Vagina (tissue), 2 donors: ENCODE measurements around the gene FXYD6.

Experiments
- CTCF ChIP-seq, 3 experiments: fragments of 450-650 bp in 2 of 3; fragments of 200-600 bp in 1 of 3; sonication (generic) in 1 of 3; IDR thresholded peaks; one replicate each; pipeline ENCODE4 v1.5.1; 2017 to 2019; ENCODE audit warnings: antibody characterized with exemption in 3 of 3, mild to moderate bottlenecking in 2 of 3, moderate library complexity in 2 of 3
- POLR2A ChIP-seq, 2 donors: fragments of 450-650 bp; IDR thresholded peaks; one replicate each; pipeline ENCODE4 v1.6.1; 2017; ENCODE audit warnings: antibody characterized with exemption in 2 of 2, mild to moderate bottlenecking in 2 of 2, moderate library complexity in 2 of 2

- TF ChIP-seq CTCF (IDR thresholded peaks at IDR 0.05), result no peak
- TF ChIP-seq POLR2A (IDR thresholded peaks at IDR 0.05), result no peak
Measured at GRCh38 chr11:117849781-117850414, 26.6 kb downstream of the FXYD6 start.
